Activated naive CD4-positive, alpha-beta T cell treated with anti-CD3 and anti-CD28 coated beads, Interleukin-2, amount 50 U/mL, for 16 hours (primary cell): ENCODE measurements around the gene UBXN11.
"Not testable (repeated sequence)": the region's sequence is repeated elsewhere in the genome, so short reads cannot be mapped to it uniquely, and the experiment has no call there.

ENCODE experiments used
- DNase-seq: peaks from one replicate; pipeline ENCODE4 v3.0.0-alpha.2; 2020

UBXN11 gene

GRCh38 chr1:26302733-26303405 is 3.6 kb downstream of the UBXN11 start:
- DNase-seq = no peak

- DNase-seq = no peak
These were observed 5.7 kb downstream of the UBXN11 start for GRCh38 chr1:26300578-26301275.

GRCh38 chr1:26297791-26298124 is 8.7 kb downstream of the UBXN11 start:
- no peak for DNase-seq

GRCh38 chr1:26297057-26297790 is 9.2 kb downstream of the UBXN11 start:
- DNase-seq = no peak

GRCh38 chr1:26296340-26297056 is 9.9 kb downstream of the UBXN11 start:
- DNase-seq = no peak

GRCh38 chr1:26295194-26296138 is 11.0 kb downstream of the UBXN11 start:
- no peak for DNase-seq

- no peak for DNase-seq
These were observed 12.4 kb downstream of the UBXN11 start for GRCh38 chr1:26293911-26294463.

- DNase-seq = not testable (repeated sequence)
These were observed 13.7 kb downstream of the UBXN11 start for GRCh38 chr1:26292735-26293134.

- no peak for DNase-seq
These were observed 14.5 kb downstream of the UBXN11 start for GRCh38 chr1:26291939-26292338.

- no peak for DNase-seq
These were observed 15.0 kb downstream of the UBXN11 start for GRCh38 chr1:26291433-26291832.

GRCh38 chr1:26290882-26291261 is 15.6 kb downstream of the UBXN11 start:
- DNase-seq = no peak

- DNase-seq = no peak
These were observed 16.1 kb downstream of the UBXN11 start for GRCh38 chr1:26290122-26290881.

- DNase-seq = no peak
These were observed 17.0 kb downstream of the UBXN11 start for GRCh38 chr1:26289158-26290059.

GRCh38 chr1:26288311-26288941 is 18.0 kb downstream of the UBXN11 start:
- DNase-seq = peak; percentile 73

- no peak for DNase-seq
These were observed 18.6 kb downstream of the UBXN11 start for GRCh38 chr1:26287811-26288210.

GRCh38 chr1:26287033-26287711 is 19.3 kb downstream of the UBXN11 start:
- DNase-seq = peak; percentile 31

- DNase-seq = no peak
These were observed 20.4 kb downstream of the UBXN11 start for GRCh38 chr1:26286064-26286416.

- DNase-seq = peak; percentile 33
These were observed 20.9 kb downstream of the UBXN11 start for GRCh38 chr1:26285366-26286063.
